Right forelimb (tissue), 1 donor: Measurements from ENCODE around the gene NR1I3.
A peak's percentile ranks its signal among the peaks of the same experiment; 100 is the strongest.

Source experiments
- DNase-seq: peaks from one replicate; pipeline ENCODE4 v3.0.0-alpha.2; 2018

Gene NR1I3

GRCh38 chr1:161192476-161193465 is 45.2 kb downstream of the NR1I3 start:
- DNase-seq: peak; percentile 69

- no peak for DNase-seq
Measured at GRCh38 chr1:161191971-161192370, 46.0 kb downstream of the NR1I3 start.

DNA sequence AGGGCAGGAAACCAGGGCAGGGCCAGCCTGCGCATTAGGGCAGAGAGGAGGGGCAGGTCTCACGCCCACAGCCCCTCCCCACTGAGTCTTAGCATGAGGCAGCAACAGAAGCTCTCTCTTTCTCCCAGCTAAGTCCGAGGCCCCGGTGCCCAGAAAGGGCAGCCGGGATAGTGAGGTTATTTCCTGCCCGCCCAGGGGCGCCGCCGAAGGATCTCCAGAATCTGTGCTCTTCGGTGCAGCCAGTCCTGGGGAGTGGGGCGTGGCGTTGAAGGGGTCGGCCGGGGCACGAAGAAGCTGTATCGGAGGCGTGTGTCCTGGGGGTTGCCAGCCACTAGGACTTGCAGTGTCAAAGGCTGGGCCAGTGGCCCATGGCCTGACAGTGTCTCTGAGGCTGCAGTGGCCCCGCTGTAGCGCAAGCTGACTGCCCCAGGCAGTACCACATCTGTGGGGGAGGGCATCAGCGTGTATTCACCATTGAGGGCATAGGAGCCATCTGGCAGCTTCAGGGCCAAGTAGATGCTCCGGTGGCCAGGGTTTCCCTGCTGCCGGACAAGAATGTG is 47.0 kb downstream of the NR1I3 start:
- no peak for DNase-seq

GRCh38 chr1:161189036-161189435 is 49.0 kb downstream of the NR1I3 start:
- no peak for DNase-seq

- no peak for DNase-seq
Measured at GRCh38 chr1:161188381-161188780, 49.6 kb downstream of the NR1I3 start.

- DNase-seq: no peak
Measured at GRCh38 chr1:161187311-161187710, 50.7 kb downstream of the NR1I3 start.

GRCh38 chr1:161185732-161186311 is 52.2 kb downstream of the NR1I3 start:
- DNase-seq: no peak

DNA sequence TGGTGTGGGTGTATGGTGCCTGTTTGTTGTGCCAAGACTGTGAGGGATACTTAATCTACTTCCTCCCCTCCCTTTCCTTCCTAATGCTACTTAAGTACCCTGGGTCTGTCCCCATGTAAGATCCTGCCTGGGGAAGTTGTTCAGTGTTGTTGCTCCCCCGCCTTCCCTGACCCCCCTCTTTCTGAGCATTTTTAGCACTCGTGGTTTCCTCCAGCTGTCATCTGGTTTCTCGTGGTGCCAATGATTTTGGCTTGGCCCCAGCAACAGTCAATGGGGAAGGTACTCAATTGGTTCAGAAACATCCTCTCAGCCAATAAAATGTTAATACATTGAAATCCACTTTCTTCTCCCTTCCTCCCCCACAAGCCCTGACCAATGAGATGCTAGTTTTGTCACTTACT is 52.7 kb downstream of the NR1I3 start:
- peak; percentile 67 for DNase-seq

- DNase-seq: no peak
Measured at GRCh38 chr1:161182214-161182613, 55.8 kb downstream of the NR1I3 start.

- DNase-seq: no peak
Measured at GRCh38 chr1:161180639-161181038, 57.4 kb downstream of the NR1I3 start.

DNA sequence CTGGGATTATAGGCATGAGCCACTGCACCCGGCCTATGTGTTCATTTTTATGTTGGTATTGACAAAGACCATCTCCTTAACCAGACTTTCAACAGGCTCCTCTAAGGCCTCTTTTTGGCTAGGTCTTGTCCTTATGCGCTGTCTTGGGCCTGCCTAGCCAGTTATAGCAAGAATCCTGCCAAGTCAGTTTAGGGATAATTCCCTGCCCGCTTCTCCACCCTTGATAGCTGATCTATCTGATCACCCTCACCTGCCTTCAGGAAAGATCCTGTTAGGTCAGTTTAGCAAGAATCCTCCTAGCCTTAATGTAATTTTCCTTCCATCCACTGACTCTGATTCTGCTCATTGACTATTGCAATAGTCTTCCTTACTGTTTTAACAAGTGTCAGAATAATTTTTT is 58.3 kb downstream of the NR1I3 start:
- DNase-seq: no peak
